ENCODE results near the gene PPFIA2.

PPFIA2 gene

DNA sequence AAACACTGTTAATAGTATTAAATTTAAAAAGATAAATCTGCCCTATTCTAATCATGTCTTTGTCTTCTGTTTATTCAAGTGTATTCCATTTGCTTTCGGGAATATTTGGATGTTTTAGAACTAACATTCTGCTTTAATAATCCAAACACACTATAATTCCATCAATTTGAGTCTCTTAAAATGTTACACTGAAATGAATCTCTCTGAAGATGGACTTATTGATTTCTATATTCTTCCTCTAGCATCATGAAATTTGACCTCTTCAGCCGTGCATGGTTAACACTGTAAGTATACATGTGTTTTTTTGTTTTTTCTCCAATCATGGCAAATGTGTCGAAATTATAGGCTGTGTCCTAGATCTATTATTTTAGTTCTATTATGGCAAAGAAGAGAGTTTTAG is 342.1 kb downstream of the PPFIA2 start:
- DNase-seq = no peak

DNA sequence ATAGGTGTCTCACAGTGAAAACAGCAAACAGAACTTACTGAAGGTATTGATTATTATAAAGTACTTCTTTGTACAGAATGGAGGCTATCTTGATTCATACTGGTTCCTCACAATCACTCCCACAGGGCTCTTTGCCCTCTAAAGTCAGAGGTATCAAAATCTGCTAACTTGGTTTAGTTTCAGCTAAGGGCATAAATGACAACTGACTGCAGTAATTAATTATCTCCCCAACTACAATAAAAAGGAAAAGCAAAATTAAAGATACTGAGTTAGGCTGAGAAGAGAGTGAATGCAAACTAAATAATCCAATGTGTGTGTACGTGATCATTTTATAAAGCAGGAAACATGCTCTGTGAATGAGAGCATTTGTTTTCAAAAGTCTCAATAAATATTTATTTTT is 342.6 kb downstream of the PPFIA2 start:
- no peak for DNase-seq

DNA sequence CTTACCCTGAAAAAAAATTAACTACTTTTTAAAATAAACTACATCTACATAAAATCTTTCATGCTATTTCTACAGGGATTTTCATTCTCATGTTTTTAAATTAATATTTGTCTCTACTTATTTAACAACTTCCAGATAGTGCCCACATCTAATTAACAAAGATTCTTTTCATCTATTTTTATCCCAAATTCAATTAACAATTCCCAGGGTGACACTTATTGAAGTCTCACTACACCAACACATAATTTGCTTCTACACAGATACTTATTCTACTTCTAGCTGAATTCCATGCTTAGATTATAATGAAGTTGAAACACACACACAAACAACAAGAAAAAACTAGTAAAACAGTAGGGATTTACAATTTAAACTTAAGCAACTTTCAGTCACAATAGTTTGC is 344.7 kb downstream of the PPFIA2 start:
- DNase-seq = no peak

DNA sequence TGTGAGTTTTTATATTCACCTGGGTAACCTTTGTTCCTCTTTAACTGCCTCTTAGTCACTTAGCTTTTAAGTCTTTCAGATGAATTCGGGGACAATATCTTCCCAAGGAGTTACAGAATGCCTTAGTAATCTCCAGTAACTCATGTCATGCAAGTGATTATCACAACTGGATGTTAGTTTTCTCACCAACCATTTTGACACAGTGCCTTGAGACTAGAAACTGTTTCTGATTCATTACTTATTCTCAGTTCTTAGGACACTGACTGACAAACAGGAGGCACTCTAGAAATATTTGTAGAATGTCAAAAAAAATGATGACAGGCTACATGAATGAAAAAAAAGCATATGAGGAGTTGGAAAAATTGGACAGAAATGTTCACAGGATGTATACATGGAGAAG is 346.2 kb downstream of the PPFIA2 start:
- no peak for DNase-seq

DNA sequence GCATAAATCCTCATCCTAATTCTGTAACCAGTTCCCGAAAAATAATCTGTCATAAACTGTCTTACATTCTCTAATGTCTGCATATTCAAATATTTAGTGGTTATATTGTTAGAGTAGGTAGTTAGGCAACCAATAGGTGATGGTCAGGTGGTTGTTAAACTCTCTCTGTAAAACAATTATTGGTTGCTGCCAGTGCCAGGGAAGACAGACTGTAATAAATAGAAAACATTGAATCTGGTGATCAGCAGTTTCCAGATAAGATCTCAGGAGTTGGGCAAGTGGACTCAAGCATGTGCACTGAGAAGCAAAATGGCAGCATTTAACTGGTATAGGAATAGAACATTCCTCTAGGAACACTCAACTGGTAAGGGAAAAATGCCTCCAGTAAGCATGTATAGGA is 355.8 kb downstream of the PPFIA2 start:
- DNase-seq = no peak

DNA sequence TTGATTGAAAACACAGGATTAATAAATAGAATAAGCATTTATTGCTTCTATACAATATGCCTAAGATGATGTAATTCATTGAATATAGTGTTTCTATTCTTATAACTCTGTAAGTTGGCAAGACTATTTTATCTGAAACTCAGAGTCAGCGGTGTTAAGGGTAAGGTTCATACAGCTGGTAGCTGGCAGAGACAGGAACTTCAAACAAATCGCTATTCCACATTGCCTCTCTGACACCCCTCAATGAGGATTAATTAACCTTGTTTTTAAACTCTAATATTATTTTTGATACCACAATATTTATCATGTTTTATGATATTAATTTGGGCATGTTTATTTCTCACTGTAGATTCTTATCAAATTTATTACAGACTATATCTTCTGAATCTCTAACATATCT is 357.9 kb downstream of the PPFIA2 start:
- no peak for DNase-seq

DNA sequence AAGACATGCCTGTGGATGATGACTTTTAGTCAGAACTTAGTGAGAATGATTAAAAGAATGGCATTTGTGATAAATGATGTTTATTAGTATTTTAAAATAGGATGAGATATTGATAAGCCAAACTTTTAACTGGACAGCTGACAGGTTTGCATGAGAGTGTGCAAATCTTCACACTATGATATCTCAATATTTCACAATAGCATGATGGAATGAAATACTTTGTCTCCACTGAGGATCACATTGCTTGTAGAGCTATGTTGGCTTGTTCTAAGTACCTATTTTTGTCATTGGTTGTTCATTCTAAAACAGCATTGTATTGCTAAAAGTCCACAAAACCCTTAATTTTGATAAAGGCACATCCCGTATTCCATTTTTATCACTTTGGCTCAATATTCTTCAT is 359.1 kb downstream of the PPFIA2 start:
- DNase-seq = no peak

DNA sequence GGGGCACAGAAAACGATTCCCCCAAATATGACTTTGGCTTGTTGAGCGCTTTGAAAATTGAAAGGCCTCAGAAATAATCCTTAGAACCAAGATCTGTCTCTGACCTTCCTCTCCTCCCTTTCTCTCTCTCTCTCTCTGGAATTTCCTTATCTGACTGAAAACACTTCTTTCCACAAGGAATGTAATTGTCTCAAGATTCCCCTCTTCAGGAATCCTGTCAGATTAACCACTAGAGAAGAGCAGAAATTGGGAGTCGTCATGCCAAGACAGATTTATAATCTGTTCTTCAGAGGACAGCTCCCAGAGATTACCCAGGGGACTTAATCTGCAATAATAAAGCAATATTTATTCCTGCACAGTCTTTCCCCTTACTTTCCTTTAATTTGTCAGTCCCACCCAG is 363.7 kb downstream of the PPFIA2 start:
- DNase-seq = no peak

DNA sequence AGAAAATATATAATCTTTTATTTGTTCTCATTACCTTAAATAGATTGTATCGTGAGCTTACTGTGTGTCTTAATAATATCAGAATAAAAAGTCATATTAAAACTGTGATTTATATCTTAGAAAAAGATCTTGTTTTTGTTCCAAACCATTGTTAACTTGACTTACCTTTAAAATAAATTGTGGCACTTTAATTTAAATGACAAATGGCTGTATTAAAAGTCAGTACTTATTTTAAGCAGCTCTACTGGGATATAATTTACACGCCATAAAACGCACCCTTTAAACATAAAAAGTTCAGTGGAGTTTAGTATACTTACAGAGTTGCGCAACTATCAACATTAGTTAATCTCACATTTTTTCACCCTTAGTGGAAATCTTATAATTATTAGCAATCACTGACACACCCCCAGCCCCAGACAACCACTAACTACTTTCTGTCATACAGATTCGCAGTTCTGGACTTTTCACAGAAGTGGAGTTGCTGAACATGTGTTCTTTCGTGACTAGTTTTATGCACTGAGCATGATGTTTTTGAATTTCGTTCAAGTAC is 369.5 kb downstream of the PPFIA2 start:
- DNase-seq = no peak

DNA sequence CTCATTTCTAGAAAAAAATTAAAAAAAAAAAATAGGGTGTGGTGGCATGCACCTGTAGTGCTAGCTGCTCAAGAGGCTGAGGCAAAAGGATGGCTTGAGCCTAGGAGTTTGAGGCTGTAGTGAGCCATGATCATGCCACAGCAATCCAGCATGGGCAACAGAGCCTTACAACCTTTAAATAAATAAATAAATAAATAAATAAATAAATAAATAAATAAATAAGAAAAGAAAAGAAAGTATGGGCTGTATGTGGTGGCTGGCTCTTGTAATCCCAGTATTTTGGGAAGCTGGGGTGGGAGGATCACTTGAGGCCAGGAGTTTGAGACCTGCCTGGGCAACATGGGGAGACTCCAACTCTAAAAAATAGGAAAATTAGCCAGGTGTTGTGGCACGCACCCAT is 373.0 kb downstream of the PPFIA2 start:
- DNase-seq = no peak

DNA sequence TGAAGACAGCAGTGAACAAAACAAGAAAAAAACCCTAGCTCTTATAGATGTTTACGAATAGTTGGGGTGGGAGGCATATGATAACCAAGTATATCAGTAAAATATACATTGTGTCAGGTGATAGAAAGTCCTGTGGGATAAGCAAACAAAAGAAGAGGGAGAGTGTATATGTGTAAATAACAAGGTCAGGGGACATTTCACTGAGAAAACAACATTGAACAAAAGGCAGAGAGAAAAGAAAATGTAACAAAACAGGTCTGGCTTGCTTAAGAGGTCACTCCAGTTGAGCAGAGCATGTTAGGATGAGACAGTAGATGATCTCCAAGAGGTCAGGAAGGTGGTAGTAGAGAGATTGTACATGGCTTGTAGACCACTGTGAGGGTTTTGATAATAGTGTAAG is 377.2 kb downstream of the PPFIA2 start:
- no peak for DNase-seq

DNA sequence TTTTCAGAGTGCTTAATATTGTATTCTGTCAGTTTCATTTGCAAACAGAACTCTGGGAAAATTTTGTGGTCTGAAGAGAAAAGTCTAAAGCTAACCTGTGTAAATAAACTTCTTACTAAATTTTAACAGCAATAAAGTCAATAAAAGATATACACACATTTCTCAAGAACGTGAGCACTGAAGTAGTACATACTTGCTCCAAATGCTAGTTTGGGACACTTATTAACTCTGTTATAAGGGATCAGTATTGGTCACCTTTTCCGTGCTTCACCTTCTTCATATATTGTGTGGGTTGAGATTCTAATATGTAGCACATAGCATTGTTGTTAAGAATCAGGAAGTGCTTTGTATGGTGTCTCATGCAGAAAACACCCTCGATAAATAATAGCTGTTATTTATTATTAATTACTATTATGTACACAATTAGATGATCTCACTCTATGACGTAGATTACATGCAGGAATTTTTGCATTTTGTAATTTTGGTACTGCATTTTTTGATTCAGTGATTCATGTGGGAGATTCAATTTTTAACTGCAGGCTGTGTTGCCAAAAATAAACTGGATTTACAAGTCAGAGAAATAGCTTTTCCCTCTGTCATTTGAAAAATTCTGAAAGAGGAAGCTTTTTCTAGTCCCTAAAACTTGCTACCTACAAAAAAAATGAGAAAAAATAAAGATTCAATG is 380.4 kb downstream of the PPFIA2 start:
- DNase-seq = no peak

DNA sequence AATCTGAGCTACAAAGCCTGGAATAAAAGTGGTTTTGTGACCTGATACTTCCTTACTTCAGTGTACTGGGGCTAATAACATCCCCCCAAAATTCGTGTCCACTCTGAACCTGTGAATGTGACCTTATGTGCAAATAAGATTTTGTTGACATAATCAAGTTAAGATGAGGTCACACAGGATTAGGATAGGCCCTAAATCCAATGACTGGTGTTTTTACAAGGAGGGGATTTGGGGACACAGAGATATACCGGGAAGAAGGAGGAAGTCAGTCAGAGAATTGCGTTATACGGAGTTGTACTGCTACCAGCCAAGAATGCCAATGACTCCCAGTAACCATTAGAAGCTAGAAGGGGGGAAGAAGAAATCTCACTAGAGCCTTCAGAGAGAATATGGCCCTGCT is 381.4 kb downstream of the PPFIA2 start:
- DNase-seq = no peak

DNA sequence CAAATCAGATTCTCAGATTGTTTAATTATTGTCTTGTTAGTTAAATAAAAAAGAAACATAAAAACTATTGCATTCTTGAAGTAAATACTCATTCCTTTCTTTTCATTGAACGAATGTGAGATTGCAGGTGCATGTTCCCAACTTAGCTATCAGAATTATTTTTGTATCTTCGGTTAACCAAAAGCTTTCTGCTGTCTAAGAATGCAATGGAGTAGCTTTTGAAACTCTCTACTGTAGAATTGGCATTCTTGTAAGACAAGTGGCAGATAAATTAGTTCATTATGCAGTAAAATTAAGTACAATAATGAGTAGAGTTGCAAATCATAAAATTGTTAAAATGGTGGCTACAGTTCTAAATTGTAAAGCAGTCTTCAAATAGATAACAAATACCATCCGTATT is 383.2 kb downstream of the PPFIA2 start:
- DNase-seq = no peak

DNA sequence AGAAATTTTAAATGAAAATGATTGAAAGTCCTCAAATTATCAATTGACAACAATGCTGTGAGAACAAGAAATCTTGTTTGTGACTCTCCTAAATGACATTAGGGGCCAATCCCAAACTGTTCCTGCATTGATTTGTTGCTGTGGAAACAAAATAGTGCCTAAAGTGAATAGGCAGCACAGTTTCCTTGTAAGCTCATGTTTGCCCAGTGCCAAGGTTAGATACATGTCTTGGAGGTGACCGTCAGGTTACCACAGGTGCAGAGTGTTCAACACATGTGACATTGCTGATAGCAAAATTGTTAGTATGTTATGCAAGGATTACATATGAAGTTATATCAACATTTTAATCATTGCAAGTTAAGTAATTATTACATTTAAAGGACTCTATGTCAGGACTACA is 388.7 kb downstream of the PPFIA2 start:
- DNase-seq = no peak

DNA sequence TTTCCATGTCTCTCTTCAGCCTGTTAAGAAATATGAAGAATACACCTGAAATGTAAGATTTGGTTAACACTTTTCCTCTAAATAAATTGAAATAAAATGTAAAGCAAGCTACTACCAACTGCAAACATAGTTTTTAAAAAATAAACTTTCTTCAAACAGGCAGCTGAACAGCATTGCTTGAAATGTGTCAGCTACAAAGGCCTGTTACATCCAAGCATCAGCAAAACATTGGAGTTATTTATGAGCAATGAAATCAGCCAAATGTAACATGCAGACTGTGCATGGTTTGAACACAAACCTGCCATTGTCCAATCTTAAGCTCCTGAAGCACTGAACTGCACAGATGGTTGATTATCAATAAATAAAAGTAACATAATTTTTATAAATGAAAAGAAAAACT is 390.0 kb downstream of the PPFIA2 start:
- DNase-seq = no peak

DNA sequence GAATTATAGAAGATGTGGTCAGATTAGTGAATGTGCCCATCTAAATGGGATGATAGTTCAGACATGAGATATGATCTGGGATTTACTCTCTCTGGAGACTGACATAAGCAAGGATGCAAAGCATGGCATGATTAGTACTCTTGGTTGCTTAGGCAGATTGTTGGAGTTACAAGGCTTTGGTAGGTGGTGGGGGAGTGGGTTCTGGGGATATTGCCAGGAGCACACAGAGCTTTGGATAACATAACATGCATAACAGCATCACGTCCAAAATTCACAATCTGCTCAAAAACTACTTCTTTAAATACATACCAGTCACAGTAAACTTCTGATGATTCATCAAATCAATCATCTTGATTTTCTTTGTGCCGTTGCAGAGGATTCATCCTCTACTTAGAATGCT is 393.9 kb downstream of the PPFIA2 start:
- no peak for DNase-seq

DNA sequence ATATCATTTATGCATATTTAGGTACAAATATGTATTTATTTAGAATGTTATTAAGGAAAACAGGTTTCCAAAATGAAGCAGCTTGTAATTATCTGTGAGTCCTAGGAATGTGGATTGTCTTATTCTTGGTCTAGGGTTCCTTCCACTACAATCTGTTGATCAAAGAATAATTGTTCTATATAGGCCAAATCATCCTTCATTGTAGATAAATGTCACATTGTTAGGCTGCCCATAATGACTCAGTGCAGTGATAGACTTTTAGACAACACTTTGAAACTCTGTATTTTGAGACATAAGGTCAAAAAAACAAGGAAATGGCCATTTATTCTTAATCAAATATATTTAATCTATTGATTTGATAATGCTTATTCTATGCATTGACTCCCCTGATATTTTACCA is 398.2 kb downstream of the PPFIA2 start:
- no peak for DNase-seq

DNA sequence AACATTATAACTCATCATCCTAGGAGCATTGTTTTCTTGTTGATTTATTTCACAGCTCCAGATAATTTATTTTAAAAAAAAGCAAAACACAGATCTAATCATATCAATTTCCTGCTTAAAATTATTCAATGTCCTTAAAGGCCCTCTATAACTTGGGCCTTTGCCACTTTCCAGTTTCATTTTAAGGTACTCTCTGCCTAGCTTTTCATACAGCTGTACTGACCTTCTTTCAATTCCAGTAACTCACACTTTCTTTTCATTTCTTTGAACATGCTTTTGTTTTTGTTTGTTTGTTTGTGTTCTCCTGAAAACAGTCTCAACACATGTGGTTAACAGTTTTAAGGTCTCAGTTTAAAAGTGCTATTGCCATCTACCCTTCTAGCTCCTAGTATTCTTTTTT is 399.4 kb downstream of the PPFIA2 start:
- DNase-seq = no peak

DNA sequence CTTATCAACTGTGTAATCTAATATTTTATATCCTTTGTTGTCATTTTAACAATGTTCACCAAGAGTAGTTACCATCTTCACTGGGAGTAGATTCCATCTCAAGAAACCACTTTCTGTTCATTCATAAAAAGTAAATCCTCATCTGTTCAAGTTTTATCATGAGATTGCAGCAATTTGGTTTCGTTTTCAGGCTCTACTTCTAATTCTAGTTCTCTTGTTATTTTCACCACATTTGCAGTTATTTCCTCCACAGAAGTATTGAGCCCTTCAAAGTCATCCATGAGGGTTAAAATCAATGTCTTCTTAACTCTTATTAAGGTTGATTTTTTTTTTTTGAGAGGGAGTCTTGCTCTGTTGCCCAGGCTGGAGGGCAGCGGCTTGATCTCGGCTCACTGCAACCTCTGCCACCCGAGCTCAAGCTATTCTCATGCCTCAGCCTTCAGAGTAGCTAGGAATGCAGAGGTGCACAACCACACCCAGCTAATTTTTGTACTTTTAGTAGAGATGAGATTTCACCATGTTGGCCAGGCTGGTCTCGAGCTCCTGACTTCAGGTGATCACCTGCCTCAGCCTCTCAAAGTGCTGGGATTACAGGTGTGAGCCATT is 404.7 kb downstream of the PPFIA2 start:
- no peak for DNase-seq

DNA sequence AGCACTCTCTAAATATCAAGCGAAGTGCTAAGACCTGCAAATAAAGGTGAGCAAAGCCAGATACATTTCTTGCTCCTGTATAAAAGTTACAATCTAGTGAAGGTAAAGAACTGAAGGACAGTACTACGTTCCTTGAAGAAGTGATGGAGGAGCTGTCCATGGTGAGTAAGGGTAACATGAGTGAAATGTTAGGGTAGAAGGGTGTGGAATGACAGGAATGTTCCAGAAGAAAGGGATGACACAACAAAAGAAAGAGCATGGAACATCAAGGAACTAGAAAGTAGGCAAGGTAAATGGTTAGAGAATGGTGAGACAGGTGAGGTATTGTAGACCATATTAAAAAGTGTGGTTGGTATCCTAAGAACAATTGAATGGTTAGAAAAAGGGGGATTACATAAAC is 408.8 kb downstream of the PPFIA2 start:
- no peak for DNase-seq

DNA sequence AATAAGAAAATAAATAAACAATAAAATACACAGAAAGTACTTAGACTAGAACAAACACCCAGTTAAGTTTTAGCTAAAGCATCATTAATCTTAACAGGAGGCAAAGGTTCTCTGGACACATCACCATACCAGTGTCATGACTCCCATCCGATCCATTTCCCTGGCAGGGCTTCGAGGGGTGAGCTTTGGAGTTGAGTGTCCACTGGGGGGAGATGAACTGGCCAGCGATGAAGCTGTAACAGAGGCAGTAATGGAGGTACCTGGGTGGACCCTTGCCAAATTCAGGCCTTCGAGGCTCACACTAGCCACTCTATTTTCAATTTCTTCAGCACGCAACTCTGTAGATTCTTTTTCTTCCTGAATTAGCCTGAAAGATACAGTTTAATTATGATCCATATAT is 411.7 kb downstream of the PPFIA2 start:
- DNase-seq = no peak

DNA sequence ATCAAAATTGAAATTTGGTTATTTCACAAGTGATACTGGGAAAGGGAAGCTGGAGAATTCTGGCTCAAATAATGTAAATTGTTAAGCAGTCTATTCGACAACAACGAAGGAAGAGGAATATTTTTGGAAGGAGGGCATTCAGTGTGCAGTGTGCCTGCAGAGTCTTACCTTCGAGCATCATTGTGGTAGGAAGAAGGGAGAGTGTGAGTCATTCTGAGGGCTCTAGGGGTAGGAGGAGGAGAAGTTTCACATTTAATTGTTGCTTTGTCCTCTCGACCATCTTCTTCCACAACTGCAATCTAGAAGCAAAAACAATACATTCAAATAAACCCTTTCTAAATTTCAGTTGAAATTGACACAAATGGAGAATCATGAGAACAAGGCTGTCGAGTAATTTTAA is 418.2 kb downstream of the PPFIA2 start:
- DNase-seq = no peak

DNA sequence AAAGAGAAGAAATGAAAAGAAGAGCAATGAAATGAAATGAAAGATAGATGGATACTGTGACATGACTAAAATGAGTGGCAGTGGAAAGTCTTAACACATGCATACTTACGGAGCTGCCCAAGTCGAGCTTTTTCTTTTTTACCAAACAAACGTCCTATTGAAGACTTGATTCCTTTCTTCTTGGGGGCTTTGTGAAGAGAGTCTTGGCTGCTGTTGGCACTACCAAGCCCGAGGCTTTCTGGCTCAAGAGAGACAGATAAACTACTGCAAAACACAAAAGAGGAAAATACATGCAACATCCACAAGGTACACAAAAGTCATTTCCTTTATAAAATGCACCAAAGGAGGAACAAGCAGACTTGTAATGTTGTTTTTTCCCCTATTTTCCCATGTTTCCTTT is 420.1 kb downstream of the PPFIA2 start:
- no peak for DNase-seq

DNA sequence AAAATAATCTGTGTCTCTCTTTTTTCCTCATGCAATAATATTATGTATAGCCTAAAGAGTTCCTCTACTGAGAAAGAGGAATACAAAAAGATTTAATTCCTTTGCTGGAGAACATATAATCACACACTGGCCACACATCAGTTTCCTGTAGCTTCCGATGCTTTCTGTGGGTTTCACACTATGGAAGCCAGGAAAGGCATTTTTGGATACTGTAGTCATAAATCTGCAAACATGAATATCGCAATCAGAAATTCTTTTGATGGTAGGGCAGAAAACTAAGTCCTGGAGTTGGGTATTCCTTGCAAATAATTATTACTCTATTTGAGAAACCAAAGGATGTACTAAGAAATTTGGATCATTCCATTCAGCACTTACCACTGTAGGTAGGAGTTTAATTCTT is 421.3 kb downstream of the PPFIA2 start:
- no peak for DNase-seq
